Sigmoid colon (tissue), 4 donors: ENCODE results near the gene TPST1.

Source experiments
- EP300 ChIP-seq, 4 donors: sonication (generic); formaldehyde crosslinking; IDR thresholded peaks; one replicate each; pipeline ENCODE4 v1.6.1; 2017; ENCODE audit warnings: antibody characterized with exemption in 4 of 4
- POLR2A ChIP-seq, 2 donors: fragments of 450-650 bp; IDR thresholded peaks; one replicate each; pipeline ENCODE4 v1.6.1; 2016; ENCODE audit warnings: antibody characterized with exemption in 2 of 2, mild to moderate bottlenecking in 2 of 2, moderate library complexity in 2 of 2
- POLR2AphosphoS5 ChIP-seq, 4 donors: sonication (generic); formaldehyde crosslinking; IDR thresholded peaks; one replicate each; pipeline ENCODE4 v1.6.1; 2017; ENCODE audit warnings: antibody characterized with exemption in 4 of 4
- TF ChIP-seq, protein P1 (sequence below), 4 experiments: fragments of 450-650 bp in 3 of 4; fragments of 200-600 bp in 1 of 4; IDR thresholded peaks; one replicate each; pipeline ENCODE4 v1.5.1; 2016 to 2019; ENCODE audit warnings: antibody characterized with exemption in 4 of 4, mild to moderate bottlenecking in 3 of 4, moderate library complexity in 2 of 4

DNA sequence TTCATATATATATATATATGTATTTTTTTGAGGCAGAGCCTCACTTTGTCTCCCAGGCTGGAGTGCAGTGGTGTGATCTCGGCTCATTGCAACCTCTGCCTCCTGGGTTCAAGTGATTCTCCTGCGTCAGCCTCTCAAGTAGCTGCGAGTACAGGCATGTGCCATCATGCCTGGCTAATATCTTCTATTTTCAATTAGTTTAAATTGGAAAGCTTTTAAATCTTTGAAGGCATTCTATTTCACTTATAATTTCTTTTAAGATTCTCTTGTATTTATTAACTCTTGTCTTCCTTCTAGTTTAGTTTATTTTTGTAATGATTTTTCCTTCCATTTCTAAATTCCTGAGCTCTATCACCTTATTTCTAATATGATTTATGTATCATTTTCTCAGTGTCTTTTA is 71.2 kb downstream of the TPST1 start:
- TF ChIP-seq, protein P1, sequence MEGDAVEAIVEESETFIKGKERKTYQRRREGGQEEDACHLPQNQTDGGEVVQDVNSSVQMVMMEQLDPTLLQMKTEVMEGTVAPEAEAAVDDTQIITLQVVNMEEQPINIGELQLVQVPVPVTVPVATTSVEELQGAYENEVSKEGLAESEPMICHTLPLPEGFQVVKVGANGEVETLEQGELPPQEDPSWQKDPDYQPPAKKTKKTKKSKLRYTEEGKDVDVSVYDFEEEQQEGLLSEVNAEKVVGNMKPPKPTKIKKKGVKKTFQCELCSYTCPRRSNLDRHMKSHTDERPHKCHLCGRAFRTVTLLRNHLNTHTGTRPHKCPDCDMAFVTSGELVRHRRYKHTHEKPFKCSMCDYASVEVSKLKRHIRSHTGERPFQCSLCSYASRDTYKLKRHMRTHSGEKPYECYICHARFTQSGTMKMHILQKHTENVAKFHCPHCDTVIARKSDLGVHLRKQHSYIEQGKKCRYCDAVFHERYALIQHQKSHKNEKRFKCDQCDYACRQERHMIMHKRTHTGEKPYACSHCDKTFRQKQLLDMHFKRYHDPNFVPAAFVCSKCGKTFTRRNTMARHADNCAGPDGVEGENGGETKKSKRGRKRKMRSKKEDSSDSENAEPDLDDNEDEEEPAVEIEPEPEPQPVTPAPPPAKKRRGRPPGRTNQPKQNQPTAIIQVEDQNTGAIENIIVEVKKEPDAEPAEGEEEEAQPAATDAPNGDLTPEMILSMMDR (IDR thresholded peaks at IDR 0.05) = no peak
- no peak for TF ChIP-seq EP300 (IDR thresholded peaks at IDR 0.05)
- no peak for TF ChIP-seq POLR2A (IDR thresholded peaks at IDR 0.05)
- no peak for TF ChIP-seq POLR2AphosphoS5 (IDR thresholded peaks at IDR 0.05)
